GM12875 (cell line): ENCODE measurements around the gene TIMM10B.

Experiments
- H3K4me3 ChIP-seq: one replicate; pipeline ENCODE4 v1.5.1; 2011; ENCODE audit warnings: low read depth, low read length, control low read depth
- TF ChIP-seq, protein P1 (sequence below): IDR thresholded peaks from 2 replicates; pipeline ENCODE4 v1.5.1; 2011; ENCODE audit warnings: low read depth, mild to moderate bottlenecking, control low read depth, inconsistent platforms, low read length, moderate library complexity, borderline replicate concordance; ENCODE audit not compliant: insufficient read depth

TIMM10B gene

DNA sequence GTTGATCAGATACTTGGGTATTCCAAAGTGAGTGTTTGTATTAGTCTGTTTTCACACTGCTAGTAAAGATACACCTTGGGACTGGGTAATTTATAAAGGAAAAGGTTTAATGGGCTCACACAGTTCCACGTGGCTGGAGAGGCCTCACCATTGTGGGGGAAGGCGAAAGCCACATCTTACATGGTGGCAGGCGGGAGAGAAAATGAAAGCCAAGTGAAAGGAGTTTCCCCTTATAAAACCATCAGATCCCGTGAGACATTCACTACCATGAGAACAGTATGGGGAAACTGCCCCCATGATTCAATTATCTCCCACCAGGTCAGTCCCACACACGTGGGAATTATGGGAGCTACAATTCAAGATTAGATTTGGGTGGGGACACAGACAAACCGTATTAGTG is 7.0 kb downstream of the TIMM10B start:
- TF ChIP-seq, protein P1, sequence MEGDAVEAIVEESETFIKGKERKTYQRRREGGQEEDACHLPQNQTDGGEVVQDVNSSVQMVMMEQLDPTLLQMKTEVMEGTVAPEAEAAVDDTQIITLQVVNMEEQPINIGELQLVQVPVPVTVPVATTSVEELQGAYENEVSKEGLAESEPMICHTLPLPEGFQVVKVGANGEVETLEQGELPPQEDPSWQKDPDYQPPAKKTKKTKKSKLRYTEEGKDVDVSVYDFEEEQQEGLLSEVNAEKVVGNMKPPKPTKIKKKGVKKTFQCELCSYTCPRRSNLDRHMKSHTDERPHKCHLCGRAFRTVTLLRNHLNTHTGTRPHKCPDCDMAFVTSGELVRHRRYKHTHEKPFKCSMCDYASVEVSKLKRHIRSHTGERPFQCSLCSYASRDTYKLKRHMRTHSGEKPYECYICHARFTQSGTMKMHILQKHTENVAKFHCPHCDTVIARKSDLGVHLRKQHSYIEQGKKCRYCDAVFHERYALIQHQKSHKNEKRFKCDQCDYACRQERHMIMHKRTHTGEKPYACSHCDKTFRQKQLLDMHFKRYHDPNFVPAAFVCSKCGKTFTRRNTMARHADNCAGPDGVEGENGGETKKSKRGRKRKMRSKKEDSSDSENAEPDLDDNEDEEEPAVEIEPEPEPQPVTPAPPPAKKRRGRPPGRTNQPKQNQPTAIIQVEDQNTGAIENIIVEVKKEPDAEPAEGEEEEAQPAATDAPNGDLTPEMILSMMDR = no peak

GRCh38 chr11:6488821-6489220 is 7.5 kb downstream of the TIMM10B start:
- TF ChIP-seq, protein P1 = no peak
- H3K4me3 ChIP-seq = no peak overlapping the region

More for the DNA sequence above, 7.0 kb downstream of the TIMM10B start:
- H3K4me3 ChIP-seq = no peak overlapping the region

DNA sequence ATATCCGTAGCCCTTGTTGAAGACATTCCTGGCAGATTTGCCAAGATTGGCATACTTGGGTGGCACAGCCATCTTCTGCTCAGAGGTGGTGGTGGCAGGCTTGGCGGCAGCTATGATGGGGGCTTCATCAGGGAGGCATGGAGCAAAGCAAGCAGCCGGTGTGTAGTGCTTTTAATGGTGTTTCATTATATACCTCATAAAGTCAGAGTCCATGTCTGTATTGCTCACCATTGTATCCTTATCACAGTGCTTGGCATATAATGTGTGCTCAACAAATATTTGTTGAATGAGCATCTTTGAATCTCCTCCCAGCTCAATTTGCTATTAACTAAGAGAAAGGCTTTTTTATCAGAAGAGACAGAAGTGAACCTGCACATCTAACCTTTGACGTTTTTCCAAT is 8.0 kb downstream of the TIMM10B start:
- no peak overlapping the region for H3K4me3 ChIP-seq
- TF ChIP-seq, protein P1 = no peak

DNA sequence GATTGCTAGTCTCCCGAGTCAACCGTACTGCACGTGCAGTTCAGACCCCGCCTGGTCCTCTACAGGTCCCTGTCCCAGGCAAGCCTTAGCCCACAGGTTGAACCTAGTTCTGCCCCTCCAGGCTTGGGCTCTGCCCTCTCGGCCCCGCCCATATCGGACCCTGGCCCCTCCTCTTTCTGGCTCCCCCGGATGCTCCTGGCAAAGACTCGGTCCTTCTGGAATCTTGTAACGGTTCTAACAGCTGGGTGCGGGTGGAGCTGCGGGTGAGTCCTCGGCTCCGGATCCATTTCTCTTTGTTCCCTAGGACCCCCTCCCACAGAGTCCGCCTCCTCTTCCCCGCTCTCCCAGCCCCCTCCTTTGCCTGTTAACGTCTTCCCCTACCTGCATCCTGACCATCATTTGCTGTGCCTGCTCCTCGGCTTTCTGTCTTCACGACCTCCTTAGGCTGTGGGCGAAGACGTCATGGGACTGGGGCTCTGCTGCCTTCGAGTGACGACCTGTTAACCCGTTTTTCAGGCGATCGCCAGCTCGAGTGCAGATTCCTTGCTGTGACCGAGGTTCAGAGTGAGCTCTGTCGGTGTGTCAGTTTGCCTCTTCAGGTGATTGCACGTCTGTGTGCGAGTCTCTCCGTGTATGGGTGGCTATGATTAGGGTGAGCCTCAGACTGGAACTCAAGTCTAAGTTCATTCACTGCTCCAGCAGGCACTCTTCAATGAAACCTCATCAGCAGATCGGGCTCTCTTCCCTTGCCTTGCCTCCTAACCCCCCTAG is 16.0 kb downstream of the TIMM10B start, which contains the start of gene DNHD1:
TSS of gene DNHD1 (plus strand) at position 212 of the 771 bp plus-strand sequence. CDS start 936 bp downstream, outside the sequence.
- TF ChIP-seq, protein P1 = no peak
- no peak within 1 kb of the TSS for H3K4me3 ChIP-seq

DNA sequence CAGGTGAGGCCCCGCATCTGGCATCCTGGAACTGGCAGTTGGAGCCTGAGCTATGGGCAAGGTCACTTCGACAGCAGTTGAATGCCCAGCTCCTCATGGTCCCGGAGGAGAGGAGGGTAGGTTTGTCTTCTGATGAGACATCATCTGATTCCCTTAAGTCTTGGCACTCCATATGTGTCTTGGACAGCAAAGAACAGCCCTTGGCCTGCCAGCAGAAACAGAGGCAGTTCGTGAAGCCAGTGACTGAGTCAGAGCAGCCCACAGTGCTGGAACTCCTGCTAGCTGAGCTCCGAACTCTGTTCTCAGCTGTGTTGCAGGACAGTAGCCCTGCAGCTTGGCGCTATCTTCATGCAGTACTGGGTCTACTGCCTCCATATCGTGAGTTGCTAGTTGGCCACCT is 16.8 kb downstream of the TIMM10B start:
- H3K4me3 ChIP-seq = no peak overlapping the region
- TF ChIP-seq, protein P1 = no peak

GRCh38 chr11:6498544-6498943 is 17.2 kb downstream of the TIMM10B start:
- no peak overlapping the region for H3K4me3 ChIP-seq
- TF ChIP-seq, protein P1 = no peak

GRCh38 chr11:6502382-6502781 is 21.1 kb downstream of the TIMM10B start:
- TF ChIP-seq, protein P1 = no peak
- no peak overlapping the region for H3K4me3 ChIP-seq
